Measurements from ENCODE around the gene TSPO2.
A peak's percentile ranks its signal among the peaks of the same experiment; 100 is the strongest.

TSPO2 gene

GRCh38 chr6:41025966-41026530, 16.2 kb upstream of the TSPO2 start:
- TF ChIP-seq CTCF (IDR thresholded peaks at IDR 0.05; ENCODE audit: low read depth, low read length) = no peak
- DNase-seq (ENCODE audit: low read depth in 2 of 2) = no peak
- H3K4me3 ChIP-seq (replicated peaks in 1 of 2; ENCODE audit: low read depth in 2 of 2, low read length in 2 of 2) = no peak overlapping the region

DNA sequence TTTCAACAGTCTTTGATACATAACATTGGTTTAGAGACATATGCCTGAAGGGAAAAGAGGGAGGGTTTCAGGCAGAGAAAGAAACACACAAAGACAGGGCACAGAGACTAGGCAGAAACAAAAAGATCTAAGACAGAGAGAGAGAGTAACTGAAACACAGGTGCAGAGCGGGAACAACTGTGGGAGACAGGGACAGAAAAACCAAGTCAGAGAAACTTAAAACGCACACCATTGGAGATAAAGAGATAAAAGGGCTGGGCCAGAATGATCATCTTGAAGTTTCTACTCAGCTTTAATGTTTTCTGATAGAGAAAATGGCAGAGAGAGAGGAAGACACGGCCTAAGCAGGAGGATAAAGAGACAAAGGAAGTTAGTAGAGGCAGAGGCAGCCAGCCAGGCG, 15.0 kb upstream of the TSPO2 start:
- peak overlapping the region; percentile 31 to 51 for H3K4me3 ChIP-seq (replicated peaks in 1 of 2; ENCODE audit: low read depth in 2 of 2, low read length in 2 of 2)
- DNase-seq (ENCODE audit: low read depth in 2 of 2) = no peak
- no peak for TF ChIP-seq CTCF (IDR thresholded peaks at IDR 0.05; ENCODE audit: low read depth, low read length)

DNA sequence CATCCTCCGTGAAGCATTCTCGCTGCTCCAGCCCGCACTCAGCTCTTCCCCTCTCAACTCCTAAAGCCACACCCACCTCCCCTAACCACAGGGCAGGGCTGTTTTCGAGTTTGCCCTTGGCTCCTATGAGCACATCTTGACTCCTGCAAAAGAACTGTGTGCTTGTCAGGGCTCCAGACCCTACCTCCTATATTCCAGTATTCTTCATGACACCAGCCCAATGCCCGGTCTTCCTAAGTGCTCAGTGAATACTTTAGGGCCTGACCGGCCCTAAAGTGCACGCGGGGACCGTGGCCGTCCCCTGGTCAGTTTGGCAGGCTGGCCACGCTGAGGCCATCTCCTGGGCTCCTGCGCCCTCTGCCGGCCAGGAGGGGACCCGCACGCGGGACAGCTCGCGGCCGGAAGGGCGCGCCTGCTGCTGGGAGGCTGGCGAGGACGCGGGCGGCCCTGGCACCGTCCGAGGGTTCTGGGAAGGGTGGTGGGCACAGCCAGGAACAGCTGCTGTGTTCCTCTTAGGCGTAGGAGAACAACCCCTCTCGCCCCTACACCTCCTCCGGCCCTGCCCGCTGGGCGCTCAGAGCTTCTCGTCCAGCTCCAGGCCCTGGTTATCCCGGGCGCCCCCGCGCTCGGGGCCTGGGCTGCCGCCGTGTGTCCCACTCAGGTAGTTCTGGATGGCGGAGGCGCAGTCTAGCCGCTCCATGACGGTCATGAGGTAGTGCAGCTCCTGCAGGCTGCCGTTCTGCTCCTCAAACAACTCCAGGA, 14.3 kb upstream of the TSPO2 start:
- H3K4me3 ChIP-seq (replicated peaks in 1 of 2; ENCODE audit: low read depth in 2 of 2, low read length in 2 of 2) = peak overlapping the region; percentile 43 to 51
- peak; percentile 70 to 77 for DNase-seq (ENCODE audit: low read depth in 2 of 2)

GRCh38 chr6:41028561-41029412, 13.5 kb upstream of the TSPO2 start:
- DNase-seq (ENCODE audit: low read depth in 2 of 2) = no peak
- no peak for TF ChIP-seq CTCF (IDR thresholded peaks at IDR 0.05; ENCODE audit: low read depth, low read length)
- peak overlapping the region; percentile 43 to 51 for H3K4me3 ChIP-seq (replicated peaks in 1 of 2; ENCODE audit: low read depth in 2 of 2, low read length in 2 of 2)

More for the DNA sequence above, 14.3 kb upstream of the TSPO2 start:
- TF ChIP-seq CTCF (IDR thresholded peaks at IDR 0.05; ENCODE audit: low read depth, low read length) = peak; percentile 69

DNA sequence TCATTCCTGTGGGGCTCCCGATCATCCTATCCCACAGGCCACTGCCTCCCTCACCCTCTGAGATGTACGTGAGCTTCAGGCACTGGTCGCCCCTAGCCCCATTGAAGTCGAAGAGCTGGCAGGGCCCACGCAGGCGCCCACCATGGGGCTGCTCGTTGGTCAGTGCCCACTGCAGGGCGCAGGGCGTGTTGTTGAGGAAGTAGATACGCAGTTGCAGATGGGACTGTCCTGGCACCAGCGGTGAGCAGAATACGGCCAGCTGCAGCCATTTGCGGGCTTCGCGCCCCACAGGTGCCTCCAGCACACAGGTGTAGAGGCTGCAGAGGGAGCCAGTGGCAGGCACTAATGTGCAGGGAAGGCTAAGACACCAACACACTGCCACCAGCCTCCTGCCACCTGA, 9.4 kb upstream of the TSPO2 start:
- TF ChIP-seq CTCF (IDR thresholded peaks at IDR 0.05; ENCODE audit: low read depth, low read length) = no peak
- no peak for DNase-seq (ENCODE audit: low read depth in 2 of 2)
- H3K4me3 ChIP-seq (replicated peaks in 1 of 2; ENCODE audit: low read depth in 2 of 2, low read length in 2 of 2) = no peak overlapping the region

DNA sequence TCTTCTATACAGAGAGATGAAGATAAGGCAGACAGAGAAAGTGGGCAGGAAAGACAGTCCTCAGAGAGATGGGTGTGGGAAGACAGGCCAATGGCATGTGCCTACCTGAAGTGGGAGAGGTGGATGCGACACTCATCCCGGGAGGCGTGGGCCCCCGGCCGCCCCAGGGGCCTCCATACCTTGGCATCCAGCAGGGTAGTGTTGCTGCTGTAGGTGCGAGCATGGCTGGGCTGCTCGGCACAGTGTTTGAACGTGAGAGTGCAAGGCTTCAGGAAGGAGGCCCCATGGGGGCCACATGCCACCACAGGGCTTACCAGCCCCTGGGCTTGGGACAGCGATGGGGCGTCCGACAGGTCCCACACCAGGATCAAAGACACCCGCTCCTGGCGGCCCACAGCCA, 8.5 kb upstream of the TSPO2 start:
- no peak for DNase-seq (ENCODE audit: low read depth in 2 of 2)
- TF ChIP-seq CTCF (IDR thresholded peaks at IDR 0.05; ENCODE audit: low read depth, low read length) = no peak
- no peak overlapping the region for H3K4me3 ChIP-seq (replicated peaks in 1 of 2; ENCODE audit: low read depth in 2 of 2, low read length in 2 of 2)

Measured in cardiac fibroblast (primary cell).